Fibroblast of mammary gland (primary cell): Measurements from ENCODE around the gene PLCL2.

Source experiments
- DNase-seq: peaks from one replicate; pipeline ENCODE4 v3.0.0-alpha.2; 2010; ENCODE audit warnings: low read depth
- H3K4me3 ChIP-seq: 2 replicates; pipeline ENCODE4 v1.5.1; 2011; ENCODE audit warnings: low read depth, mild to moderate bottlenecking, low read length, moderate library complexity; ENCODE audit not compliant: control insufficient read depth
- CTCF ChIP-seq: conservative IDR thresholded peaks from 2 replicates; pipeline ENCODE4 v1.5.1; 2011; ENCODE audit warnings: low read depth, low read length, inconsistent platforms; ENCODE audit not compliant: control insufficient read depth, insufficient read depth

The PLCL2 gene

DNA sequence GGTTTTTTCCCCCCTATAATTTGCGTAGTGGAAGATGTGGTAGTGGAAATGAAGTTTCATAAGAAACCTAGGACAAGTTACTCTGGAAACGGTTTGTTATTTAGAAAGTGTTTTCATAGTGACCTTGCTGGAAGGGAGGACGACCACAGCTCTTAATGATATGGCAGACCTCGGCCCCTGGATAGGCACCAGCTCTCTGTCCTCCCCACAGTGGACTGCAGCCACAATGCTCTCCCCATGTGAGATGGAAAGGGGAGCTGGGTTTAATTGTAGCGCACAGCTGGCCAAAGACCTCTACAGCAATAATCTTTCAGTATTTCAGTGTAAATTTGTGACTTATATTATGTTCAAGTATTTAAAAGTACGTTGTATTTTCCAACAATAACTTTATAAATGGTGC lies 151.2 kb downstream of the PLCL2 start:
- TF ChIP-seq CTCF: no peak
- H3K4me3 ChIP-seq: no peak overlapping the region
- DNase-seq: no peak

DNA sequence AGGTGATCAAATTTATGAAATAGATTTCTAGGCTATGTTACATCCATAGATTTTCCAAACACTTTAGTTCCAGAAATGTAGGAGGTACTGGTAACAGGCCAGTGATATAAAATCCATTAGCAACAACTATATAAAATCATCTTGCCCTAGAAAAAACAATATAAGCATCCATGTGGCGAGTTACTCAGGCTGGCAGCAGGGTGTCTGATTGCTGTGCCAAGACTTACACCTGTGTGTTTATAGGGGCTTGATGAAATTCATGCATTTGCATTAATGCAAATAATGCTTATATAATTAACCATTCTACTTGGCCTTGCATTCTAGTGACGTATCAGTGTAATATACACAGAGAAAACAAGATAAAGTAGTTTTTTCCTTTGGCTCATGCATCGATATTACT lies 153.4 kb downstream of the PLCL2 start:
- no peak overlapping the region for H3K4me3 ChIP-seq

DNA sequence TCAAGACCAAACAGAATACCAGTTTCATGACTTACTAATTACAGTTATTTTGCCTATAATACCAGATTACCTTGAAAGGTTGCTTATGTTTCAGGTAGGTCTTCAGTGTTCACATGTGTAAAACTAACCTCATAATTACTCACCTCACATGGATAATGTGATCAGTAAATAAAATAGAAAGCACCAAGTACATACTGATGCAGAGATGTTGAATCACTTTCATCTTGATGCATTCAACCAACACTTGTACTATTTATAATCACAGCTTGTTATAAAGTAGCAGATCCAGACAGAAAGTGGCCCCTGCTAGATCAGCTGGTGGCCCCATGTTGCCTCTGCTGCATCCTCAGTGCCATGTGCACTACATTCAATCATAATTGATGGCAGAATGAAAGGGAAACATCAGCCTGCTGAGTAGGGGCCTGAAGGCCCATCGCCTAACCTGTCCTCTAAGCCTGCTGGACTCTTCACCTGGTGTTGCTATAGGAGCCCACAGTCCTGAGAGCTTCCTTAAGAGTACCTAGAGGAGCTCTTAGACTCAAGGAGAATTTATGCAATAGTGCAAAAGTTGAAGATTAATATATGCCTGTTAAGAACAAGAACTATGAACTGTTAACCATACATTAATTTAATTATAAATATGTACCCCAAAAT lies 154.3 kb downstream of the PLCL2 start:
- H3K4me3 ChIP-seq: no peak overlapping the region
- DNase-seq: no peak
- no peak for TF ChIP-seq CTCF

More for the DNA sequence above, 153.4 kb downstream of the PLCL2 start:
- DNase-seq: no peak
- no peak for TF ChIP-seq CTCF

- DNase-seq: peak; percentile 88
- TF ChIP-seq CTCF: no peak
- H3K4me3 ChIP-seq: no peak overlapping the region
These were observed 154.8 kb downstream of the PLCL2 start for GRCh38 chr3:17039594-17039993.

DNA sequence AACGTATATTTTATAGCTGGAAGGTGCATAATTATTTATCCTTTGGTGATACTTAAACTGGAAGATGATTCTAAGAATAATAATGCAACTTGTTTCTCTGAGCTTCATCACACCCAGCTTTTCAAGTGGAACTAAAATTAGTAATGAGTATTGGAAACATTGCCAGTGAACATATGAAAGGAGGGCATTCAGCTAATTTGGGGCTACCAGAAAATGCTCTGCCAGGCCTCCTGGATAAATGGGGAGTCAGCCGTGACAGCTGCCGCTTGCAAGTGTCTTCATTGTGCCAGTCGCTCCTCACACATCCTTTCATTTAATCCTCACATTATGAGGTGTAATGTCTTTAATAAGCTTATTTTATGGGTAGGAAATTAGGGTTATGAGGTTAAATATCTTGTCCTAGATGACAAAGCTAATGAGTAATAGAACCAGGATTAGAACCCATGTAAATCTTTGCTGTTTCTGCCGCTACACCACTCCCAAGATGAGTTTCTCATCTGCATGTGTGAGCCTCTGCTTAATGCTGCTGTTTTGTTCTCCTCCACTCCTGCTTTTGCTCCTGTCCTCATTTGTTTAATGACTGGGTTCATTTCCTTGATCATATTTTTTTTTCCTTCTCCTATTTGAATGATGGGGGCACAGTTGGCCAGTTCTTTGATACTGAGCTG lies 155.7 kb downstream of the PLCL2 start:
- TF ChIP-seq CTCF: no peak
- no peak for DNase-seq

GRCh38 chr3:17040990-17041377 lies 156.2 kb downstream of the PLCL2 start:
- TF ChIP-seq CTCF: no peak
- DNase-seq: no peak

More for the DNA sequence above, 155.7 kb downstream of the PLCL2 start:
- H3K4me3 ChIP-seq: no peak overlapping the region

More at GRCh38 chr3:17040990-17041377, 156.2 kb downstream of the PLCL2 start:
- H3K4me3 ChIP-seq: no peak overlapping the region
